Endometrium (tissue), 2 donors: ENCODE results near the gene ANAPC2.

Experiments
- FAIRE-seq: peaks from 2 replicates; lab custom pipeline; 2012; peaks lifted over from hg19 to GRCh38; lab: Jason Lieb, UNC
- donor health status: control.
- donor health status: control.

Gene ANAPC2

GRCh38 chr9:137188490-137189296 is at the start of gene ANAPC2, which contains the start of gene SSNA1:
Gene ANAPC2 (minus strand): TSS chr9:137188560. CDS start chr9:137188532, 28 bp downstream.
Gene SSNA1 (plus strand): TSS chr9:137188676. CDS start chr9:137188727, 51 bp downstream.
- FAIRE-seq = no peak

GRCh38 chr9:137236936-137237421 is 48.6 kb upstream of the ANAPC2 start:
- FAIRE-seq = no peak

- no peak for FAIRE-seq
Observed at GRCh38 chr9:137236238-137236935, 48.0 kb upstream of the ANAPC2 start.

- no peak for FAIRE-seq
Observed at GRCh38 chr9:137235424-137236237, 47.3 kb upstream of the ANAPC2 start.

- FAIRE-seq = no peak
Observed at GRCh38 chr9:137234758-137235423, 46.5 kb upstream of the ANAPC2 start.

GRCh38 chr9:137234055-137234697 is 45.8 kb upstream of the ANAPC2 start:
- FAIRE-seq = no peak

- FAIRE-seq = no peak
Observed at GRCh38 chr9:137233143-137233980, 45.0 kb upstream of the ANAPC2 start.

- no peak for FAIRE-seq
Observed at GRCh38 chr9:137232510-137232909, 44.1 kb upstream of the ANAPC2 start.

GRCh38 chr9:137232101-137232500 is 43.7 kb upstream of the ANAPC2 start:
- no peak for FAIRE-seq

GRCh38 chr9:137231372-137232039 is 43.1 kb upstream of the ANAPC2 start:
- no peak for FAIRE-seq

- FAIRE-seq = no peak
Observed at GRCh38 chr9:137230705-137231371, 42.5 kb upstream of the ANAPC2 start, which contains the start of gene SLC34A3. Gene SLC34A3 (plus strand): TSS chr9:137230901. CDS start chr9:137231703, 802 bp downstream.

GRCh38 chr9:137229903-137230704 is 41.7 kb upstream of the ANAPC2 start:
- FAIRE-seq = no peak

GRCh38 chr9:137228968-137229896 is 40.9 kb upstream of the ANAPC2 start:
- no peak for FAIRE-seq

GRCh38 chr9:137228506-137228967 is 40.2 kb upstream of the ANAPC2 start:
- no peak for FAIRE-seq

GRCh38 chr9:137227853-137228505 is 39.6 kb upstream of the ANAPC2 start:
- FAIRE-seq = no peak
